Thyroid gland (tissue), 4 donors: ENCODE measurements around the gene IMPA2.

ENCODE experiments used
- CTCF ChIP-seq, 6 experiments: fragments of 200-600 bp in 3 of 6; fragments of 450-650 bp in 3 of 6; sonication (generic) in 3 of 6; IDR thresholded peaks; one replicate each; pipeline ENCODE4 v1.5.1; 2016 to 2019; ENCODE audit warnings: antibody characterized with exemption in 6 of 6, mild to moderate bottlenecking in 2 of 6, inconsistent platforms in 1 of 6, moderate library complexity in 1 of 6
- POLR2A ChIP-seq, 2 donors: fragments of 450-650 bp; IDR thresholded peaks; one replicate each; pipeline ENCODE4 v1.6.1; 2017; ENCODE audit warnings: antibody characterized with exemption in 2 of 2, mild to moderate bottlenecking in 2 of 2, moderate library complexity in 1 of 2

DNA sequence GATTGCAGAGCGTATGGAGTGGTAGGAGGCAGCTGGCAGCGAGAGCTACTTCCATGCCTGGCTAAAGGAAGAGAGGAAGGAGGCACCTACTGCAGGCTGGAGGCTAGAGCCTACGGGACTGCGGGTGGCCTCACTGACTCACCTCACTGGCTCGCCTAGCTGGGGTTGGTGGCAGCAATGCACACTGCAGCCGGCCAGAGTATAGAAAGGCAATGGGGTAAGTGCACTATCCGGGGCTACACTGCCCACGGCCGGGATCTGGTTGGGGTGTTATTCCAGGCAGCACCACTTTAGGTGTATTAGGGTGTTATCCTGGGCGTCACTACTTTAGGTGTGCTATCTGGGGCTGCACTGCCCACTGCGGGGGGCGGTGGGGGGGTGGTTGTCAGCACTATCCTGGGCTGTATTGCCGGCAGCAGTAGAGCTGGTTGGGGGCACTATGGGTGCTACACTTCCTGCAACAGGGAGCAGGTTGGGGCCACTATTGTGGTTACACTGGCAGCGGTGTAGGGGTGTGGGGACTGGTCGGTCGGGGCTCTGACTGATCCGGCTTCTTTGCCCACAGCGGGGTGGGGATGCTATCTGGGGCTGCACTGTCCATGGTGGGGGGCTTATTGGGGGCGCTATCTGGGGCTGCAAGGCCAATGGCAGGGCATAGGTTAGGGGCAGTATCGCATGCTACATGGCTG is 79.0 kb downstream of the IMPA2 start:
- TF ChIP-seq POLR2A (IDR thresholded peaks at IDR 0.05) (no peak), CTCF (IDR thresholded peaks at IDR 0.05) (no peak)
